HEK293 (cell line): ENCODE measurements around the gene CEP295NL.

Experiments used
- CTCF ChIA-PET: fragments of 350-600 bp; formaldehyde crosslinking; extraction: SDS; loops from one replicate; lab custom pipeline; 2021; ENCODE audit warnings: antibody characterized with exemption; lab: Yijun Ruan, JAX
- POLR2A ChIA-PET: fragments of 300-600 bp; formaldehyde crosslinking; extraction: SDS; loops from one replicate; lab custom pipeline; 2020; ENCODE audit warnings: antibody characterized with exemption, inconsistent platforms; lab: Yijun Ruan, JAX
- H3K27ac ChIP-seq: fragments of 200-500 bp; sonication (Bioruptor generic); 2 replicates; pipeline ENCODE4 v1.5.1; 2014; ENCODE audit warnings: low read depth, low read length, control low read depth, inconsistent platforms; ENCODE audit errors: extremely low read depth
- H3K36me3 ChIP-seq, 2 experiments: fragments of 200-500 bp in 1 of 2; sonication (Bioruptor generic) in 1 of 2; 1 replicate in 1 of 2; 2 replicates in 1 of 2; pipeline ENCODE4 v1.5.1; 2014 to 2017; ENCODE audit warnings: inconsistent platforms in 2 of 2, low read length in 2 of 2; ENCODE audit not compliant: control insufficient read depth in 2 of 2, insufficient read depth in 1 of 2
- H3K4me1 ChIP-seq: fragments of 200-500 bp; sonication (Bioruptor generic); 2 replicates; pipeline ENCODE4 v1.5.1; 2014; ENCODE audit warnings: mild to moderate bottlenecking, low read length, inconsistent platforms; ENCODE audit not compliant: control insufficient read depth, insufficient read depth
- H3K4me3 ChIP-seq: 2 replicates; pipeline ENCODE4 v1.5.1; 2011; ENCODE audit warnings: low read depth, mild to moderate bottlenecking, control low read depth, low read length, moderate library complexity
- H3K9me3 ChIP-seq: fragments of 200-500 bp; sonication (Bioruptor generic); 2 replicates; pipeline ENCODE4 v1.5.1; 2014; ENCODE audit warnings: low read depth, low read length, inconsistent platforms; ENCODE audit not compliant: control insufficient read depth, insufficient read depth
- EGR2 ChIP-seq: fragments of 450-650 bp; formaldehyde crosslinking; IDR thresholded peaks from 2 replicates; pipeline ENCODE4 v1.5.1; 2016; ENCODE audit warnings: low read depth, missing biosample characterization, missing genetic modification characterization
- GFI1B ChIP-seq: fragments of 450-650 bp; formaldehyde crosslinking; IDR thresholded peaks from 2 replicates; pipeline ENCODE4 v1.5.1; 2016; ENCODE audit warnings: missing biosample characterization, missing genetic modification characterization
- GLI4 ChIP-seq: fragments of 450-650 bp; formaldehyde crosslinking; IDR thresholded peaks from 2 replicates; pipeline ENCODE4 v1.5.1; 2016; ENCODE audit warnings: missing biosample characterization, missing genetic modification characterization
- HOXA7 ChIP-seq: sonication (generic); formaldehyde crosslinking; IDR thresholded peaks from 2 replicates; pipeline ENCODE4 v1.8.1; 2022; ENCODE audit warnings: missing genetic modification reagents, borderline replicate concordance
- KLF8 ChIP-seq: fragments of 450-650 bp; formaldehyde crosslinking; IDR thresholded peaks from 2 replicates; pipeline ENCODE4 v1.5.1; 2016; ENCODE audit warnings: missing biosample characterization, missing genetic modification characterization
- OSR2 ChIP-seq: fragments of 450-650 bp; formaldehyde crosslinking; IDR thresholded peaks from 2 replicates; pipeline ENCODE4 v1.5.1; 2016; ENCODE audit warnings: missing biosample characterization, missing genetic modification characterization
- PBX3 ChIP-seq: sonication (generic); formaldehyde crosslinking; IDR thresholded peaks from 2 replicates; pipeline ENCODE4 v1.8.1; 2022; ENCODE audit warnings: mild to moderate bottlenecking, moderate library complexity, missing genetic modification reagents
- PRDM10 ChIP-seq: fragments of 450-650 bp; formaldehyde crosslinking; IDR thresholded peaks from 2 replicates; pipeline ENCODE4 v1.5.1; 2016; ENCODE audit warnings: missing biosample characterization, missing genetic modification characterization
- PRDM2 ChIP-seq: fragments of 450-650 bp; formaldehyde crosslinking; IDR thresholded peaks from 2 replicates; pipeline ENCODE4 v1.5.1; 2016; ENCODE audit warnings: missing biosample characterization, missing genetic modification characterization, borderline replicate concordance
- ZEB2 ChIP-seq: fragments of 450-650 bp; formaldehyde crosslinking; IDR thresholded peaks from 2 replicates; pipeline ENCODE4 v1.5.1; 2016; ENCODE audit warnings: missing biosample characterization, missing genetic modification characterization
- ZNF114 ChIP-seq: fragments of 450-650 bp; formaldehyde crosslinking; IDR thresholded peaks from 2 replicates; pipeline ENCODE4 v1.5.0; 2017; ENCODE audit warnings: missing biosample characterization, missing genetic modification characterization
- ZNF121 ChIP-seq: fragments of 450-650 bp; formaldehyde crosslinking; IDR thresholded peaks from 2 replicates; pipeline ENCODE4 v1.5.1; 2016; ENCODE audit warnings: missing biosample characterization, missing genetic modification characterization
- ZNF2 ChIP-seq: fragments of 450-650 bp; formaldehyde crosslinking; IDR thresholded peaks from 2 replicates; pipeline ENCODE4 v1.5.1; 2016; ENCODE audit warnings: missing biosample characterization, missing genetic modification characterization
- ZNF202 ChIP-seq: fragments of 450-650 bp; formaldehyde crosslinking; IDR thresholded peaks from 2 replicates; pipeline ENCODE4 v1.5.1; 2016; ENCODE audit warnings: missing biosample characterization, missing genetic modification characterization, borderline replicate concordance
- ZNF23 ChIP-seq: fragments of 450-650 bp; formaldehyde crosslinking; IDR thresholded peaks from 2 replicates; pipeline ENCODE4 v1.5.1; 2016; ENCODE audit warnings: missing biosample characterization, missing genetic modification characterization, borderline replicate concordance
- ZNF248 ChIP-seq: fragments of 450-650 bp; formaldehyde crosslinking; IDR thresholded peaks from 2 replicates; pipeline ENCODE4 v1.5.1; 2017; ENCODE audit warnings: missing biosample characterization, missing genetic modification characterization
- ZNF311 ChIP-seq: fragments of 450-650 bp; formaldehyde crosslinking; IDR thresholded peaks from 2 replicates; pipeline ENCODE4 v1.5.1; 2017; ENCODE audit warnings: missing biosample characterization, missing genetic modification characterization, borderline replicate concordance
- ZNF366 ChIP-seq: fragments of 450-650 bp; formaldehyde crosslinking; conservative IDR thresholded peaks from 2 replicates; pipeline ENCODE4 v1.5.1; 2016; ENCODE audit warnings: missing biosample characterization, missing genetic modification characterization
- ZNF433 ChIP-seq: fragments of 450-650 bp; formaldehyde crosslinking; IDR thresholded peaks from 2 replicates; pipeline ENCODE4 v1.5.1; 2016; ENCODE audit warnings: missing biosample characterization, missing genetic modification characterization, low read depth
- ZNF513 ChIP-seq: fragments of 450-650 bp; IDR thresholded peaks from 2 replicates; pipeline ENCODE4 v1.5.1; 2018; ENCODE audit warnings: missing biosample characterization, missing genetic modification characterization
- ZNF600 ChIP-seq: fragments of 450-650 bp; formaldehyde crosslinking; IDR thresholded peaks from 2 replicates; pipeline ENCODE4 v1.5.1; 2016; ENCODE audit warnings: missing biosample characterization, missing genetic modification characterization
- ZNF626 ChIP-seq: fragments of 450-650 bp; sonication (Bioruptor Pico); formaldehyde crosslinking; IDR thresholded peaks from 2 replicates; pipeline ENCODE4 v1.5.1; 2018; ENCODE audit warnings: missing biosample characterization, missing genetic modification characterization, inconsistent platforms
- ZNF629 ChIP-seq: fragments of 450-650 bp; formaldehyde crosslinking; IDR thresholded peaks from 2 replicates; pipeline ENCODE4 v1.5.1; 2017; ENCODE audit warnings: missing biosample characterization, missing genetic modification characterization
- ZNF654 ChIP-seq: fragments of 450-650 bp; formaldehyde crosslinking; IDR thresholded peaks from 2 replicates; pipeline ENCODE4 v1.5.1; 2016; ENCODE audit warnings: low read depth, missing biosample characterization, missing genetic modification characterization
- ZNF747 ChIP-seq: fragments of 450-650 bp; formaldehyde crosslinking; IDR thresholded peaks from 2 replicates; pipeline ENCODE4 v1.5.1; 2016; ENCODE audit warnings: missing biosample characterization, missing genetic modification characterization
- ZNF785 ChIP-seq: fragments of 450-650 bp; formaldehyde crosslinking; IDR thresholded peaks from 2 replicates; pipeline ENCODE4 v1.5.1; 2016; ENCODE audit warnings: missing biosample characterization, missing genetic modification characterization
- ZNF837 ChIP-seq: fragments of 450-650 bp; formaldehyde crosslinking; IDR thresholded peaks from 2 replicates; pipeline ENCODE4 v1.5.1; 2016; ENCODE audit warnings: missing biosample characterization, missing genetic modification characterization

The CEP295NL gene

GRCh38 chr17:78888941-78889518 is 14.0 kb downstream of the CEP295NL start (continued):
- TF ChIP-seq ZNF785 (tag by site-specific recombination) (no peak), GFI1B (tag by site-specific recombination) (no peak), ZNF626 (no peak), PRDM10 (no peak), ZNF837 (tag by site-specific recombination) (no peak), ZNF114 (tag by site-specific recombination) (no peak), GLI4 (tag by site-specific recombination) (no peak), OSR2 (no peak), ZNF23 (tag by site-specific recombination) (no peak), ZNF654 (tag by site-specific recombination) (no peak), ZNF433 (no peak), ZEB2 (tag by site-specific recombination) (no peak)

- ChIA-PET POLR2A (no interaction called here), CTCF (interaction anchor here (0.6 to 3.3 kb wide), 2 partner anchors 21 to 31 kb away, joined by 3 to 19 read pairs; no protein-coding TSS in a partner anchor)
- Histone ChIP-seq H3K36me3 (no peaks in the 10 kb centered on the region), H3K4me3 (no peak overlapping the region), H3K9me3 (no peaks in the 10 kb centered on the region), H3K27ac (no peak overlapping the region), H3K4me1 (no peaks in the 10 kb centered on the region)
- TF ChIP-seq ZNF202 (no peak), EGR2 (no peak), PRDM2 (tag by site-specific recombination) (no peak), ZNF311 (tag by site-specific recombination) (no peak), ZNF366 (no peak), PBX3 (CRISPR knock-in tag) (no peak), ZNF2 (tag by site-specific recombination) (no peak), ZNF747 (no peak), KLF8 (tag by site-specific recombination) (no peak), HOXA7 (CRISPR knock-in tag) (no peak), ZNF121 (tag by site-specific recombination) (no peak), ZNF600 (no peak), ZNF248 (tag by site-specific recombination) (no peak), ZNF629 (no peak), ZNF513 (tag by site-specific recombination) (no peak)
Measured at GRCh38 chr17:78886954-78887353, 16.0 kb downstream of the CEP295NL start.
